Psoas muscle (tissue), 8 donors: ENCODE results near the gene ZBTB7C. TPM values are rescaled to one million over a fixed set of nuclear protein-coding genes. Genes with fewer than 3 reads are reported as not detected.

Experiments
- ATAC-seq, 4 donors: fragments of 200-7000 bp; cut with Tn5 transposase; one replicate each; pipeline ENCODE4 v1.9.1; 2020; ENCODE audit warnings: moderate library complexity in 3 of 4, mild to moderate bottlenecking in 2 of 4
- DNase-seq, 2 donors: peaks; one replicate each; pipeline ENCODE4 v3.0.0-alpha.2; 2020
- H3K27ac ChIP-seq: fragments of 200-600 bp; one replicate; pipeline ENCODE4 v1.8.0; 2022
- H3K27me3 ChIP-seq, 3 donors: fragments of 200-600 bp in 1 of 3; one replicate each; pipeline versions ENCODE4 v1.6.1 to v1.8.0; 2013 to 2022; ENCODE audit warnings: low read length in 2 of 3, mild to moderate bottlenecking in 2 of 3, moderate library complexity in 1 of 3; ENCODE audit not compliant: insufficient read depth in 3 of 3
- H3K36me3 ChIP-seq, 2 donors: fragments of 200-600 bp in 1 of 2; one replicate each; pipeline versions ENCODE4 v1.6.1 to v1.8.0; 2013 to 2022; ENCODE audit warnings: low read depth in 1 of 2, mild to moderate bottlenecking in 1 of 2, moderate library complexity in 1 of 2; ENCODE audit not compliant: insufficient read depth in 1 of 2
- H3K4me1 ChIP-seq: fragments of 200-600 bp; one replicate; pipeline ENCODE4 v1.8.0; 2022
- H3K4me3 ChIP-seq: fragments of 200-600 bp; one replicate; pipeline ENCODE4 v1.8.0; 2022; ENCODE audit warnings: mild to moderate bottlenecking
- H3K9me3 ChIP-seq: fragments of 200-600 bp; one replicate; pipeline ENCODE4 v1.8.0; 2022
- WGBS, 3 donors: extraction: QIAGEN DNeasy Blood & Tissue Kit; methylation state at CpG; one replicate each; pipeline versions ENCODE4 v1.1.6 to v1.1.7; 2013; 5-methylcytosine and 5-hydroxymethylcytosine counted together
- intact Hi-C, 2 donors: fragments of 100-400 bp; cut with DNase I; formaldehyde crosslinking; loops; one replicate each; pipeline versions ENCODE4 v1.11.0 to v1.14.2; 2022
- polyA plus RNA-seq, 3 donors: library from polyadenylated mRNA; stranded (reverse); fragments of 200-250 nt; gene quantifications; one replicate each; pipeline ENCODE4 v1.2.3, GENCODE V29; 2013
- total RNA-seq, 4 donors: library from RNA; stranded (reverse); fragmentation: NEBNext Ultra II Directional in 2 of 4; extraction: Animal tissue kit (Norgen Biotek cat#: 25700) in 2 of 4; gene quantifications; one replicate each; pipeline versions ENCODE4 v1.2.1 to v1.2.4, GENCODE V29; 2021 to 2023
- TF ChIP-seq, protein P1 (sequence below): fragments of 200-600 bp; IDR thresholded peaks from one replicate; pipeline ENCODE4 v1.8.0; 2022; ENCODE audit warnings: antibody characterized with exemption
- donor health status: healthy with polysubstance abuse.
- donor health status: DM: no; HTN: no; CAD: no; lungs with moderate emphysema.
- donor health status: Bipolar disorder and iron deficiency.
- donor health status: healthy.
- donor health status: DM: yes; HTN: yes; CAD: no.
- donor health status: DM: no; HTN: no; CAD: no.
- donor health status: DM: no; HTN: no; CAD: no.
- donor health status: DM: yes; HTN: yes; CAD: no.

Gene ZBTB7C
- total and polyA plus RNA-seq, 7 donors = 0.34 to 2.9 (median 0.78) TPM

DNA sequence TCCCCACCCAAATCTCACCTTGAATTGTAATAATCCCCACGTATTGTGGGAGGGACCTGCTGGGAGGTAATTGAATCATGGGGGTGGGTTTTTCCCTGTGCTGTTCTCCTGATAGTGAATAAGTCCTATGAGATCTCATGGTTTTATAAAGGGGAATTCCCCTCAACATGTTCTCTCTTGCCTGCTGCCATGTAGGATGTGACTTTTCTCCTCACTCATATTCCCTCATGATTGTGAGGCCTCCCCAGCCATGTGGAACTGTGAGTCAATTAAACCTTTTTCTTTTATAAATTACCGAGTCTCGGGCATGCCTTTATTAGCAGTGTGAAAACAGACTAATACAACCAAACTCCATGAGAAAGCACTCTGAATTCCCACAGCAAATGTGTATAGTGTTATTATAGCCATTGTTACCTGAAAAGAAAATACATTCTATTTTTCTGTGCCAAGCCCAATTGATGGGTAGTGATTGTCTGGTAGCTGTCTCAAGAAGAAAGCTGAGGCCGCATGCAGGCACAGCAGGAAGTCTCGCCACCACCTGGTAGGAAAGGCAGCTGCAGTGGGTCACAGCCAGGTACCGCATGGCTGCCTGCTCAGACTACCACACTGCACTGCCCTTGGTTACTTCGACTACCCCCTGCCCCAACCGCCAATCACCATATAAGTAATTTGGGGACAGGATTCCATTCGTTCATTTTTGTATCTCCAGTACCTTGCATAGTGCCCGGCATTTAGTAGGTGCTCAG lies 10.3 kb upstream of the ZBTB7C start:
- H3K4me1 ChIP-seq = no peaks in the 10 kb centered on the region
- ATAC-seq (no peak), DNase-seq (no peak)
- no peak overlapping the region for H3K27ac ChIP-seq
- no peaks in the 10 kb centered on the region for H3K9me3 ChIP-seq
- TF ChIP-seq, protein P1, sequence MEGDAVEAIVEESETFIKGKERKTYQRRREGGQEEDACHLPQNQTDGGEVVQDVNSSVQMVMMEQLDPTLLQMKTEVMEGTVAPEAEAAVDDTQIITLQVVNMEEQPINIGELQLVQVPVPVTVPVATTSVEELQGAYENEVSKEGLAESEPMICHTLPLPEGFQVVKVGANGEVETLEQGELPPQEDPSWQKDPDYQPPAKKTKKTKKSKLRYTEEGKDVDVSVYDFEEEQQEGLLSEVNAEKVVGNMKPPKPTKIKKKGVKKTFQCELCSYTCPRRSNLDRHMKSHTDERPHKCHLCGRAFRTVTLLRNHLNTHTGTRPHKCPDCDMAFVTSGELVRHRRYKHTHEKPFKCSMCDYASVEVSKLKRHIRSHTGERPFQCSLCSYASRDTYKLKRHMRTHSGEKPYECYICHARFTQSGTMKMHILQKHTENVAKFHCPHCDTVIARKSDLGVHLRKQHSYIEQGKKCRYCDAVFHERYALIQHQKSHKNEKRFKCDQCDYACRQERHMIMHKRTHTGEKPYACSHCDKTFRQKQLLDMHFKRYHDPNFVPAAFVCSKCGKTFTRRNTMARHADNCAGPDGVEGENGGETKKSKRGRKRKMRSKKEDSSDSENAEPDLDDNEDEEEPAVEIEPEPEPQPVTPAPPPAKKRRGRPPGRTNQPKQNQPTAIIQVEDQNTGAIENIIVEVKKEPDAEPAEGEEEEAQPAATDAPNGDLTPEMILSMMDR = no peak
- intact Hi-C loops = no loop called here
- 89 to 93% (median 90%) methylated on average over 10 of the region's 10 CpGs for WGBS, 3 donors
- no peaks in the 10 kb centered on the region for H3K27me3 ChIP-seq
- H3K36me3 ChIP-seq = no peaks in the 10 kb centered on the region
- no peak overlapping the region for H3K4me3 ChIP-seq

DNA sequence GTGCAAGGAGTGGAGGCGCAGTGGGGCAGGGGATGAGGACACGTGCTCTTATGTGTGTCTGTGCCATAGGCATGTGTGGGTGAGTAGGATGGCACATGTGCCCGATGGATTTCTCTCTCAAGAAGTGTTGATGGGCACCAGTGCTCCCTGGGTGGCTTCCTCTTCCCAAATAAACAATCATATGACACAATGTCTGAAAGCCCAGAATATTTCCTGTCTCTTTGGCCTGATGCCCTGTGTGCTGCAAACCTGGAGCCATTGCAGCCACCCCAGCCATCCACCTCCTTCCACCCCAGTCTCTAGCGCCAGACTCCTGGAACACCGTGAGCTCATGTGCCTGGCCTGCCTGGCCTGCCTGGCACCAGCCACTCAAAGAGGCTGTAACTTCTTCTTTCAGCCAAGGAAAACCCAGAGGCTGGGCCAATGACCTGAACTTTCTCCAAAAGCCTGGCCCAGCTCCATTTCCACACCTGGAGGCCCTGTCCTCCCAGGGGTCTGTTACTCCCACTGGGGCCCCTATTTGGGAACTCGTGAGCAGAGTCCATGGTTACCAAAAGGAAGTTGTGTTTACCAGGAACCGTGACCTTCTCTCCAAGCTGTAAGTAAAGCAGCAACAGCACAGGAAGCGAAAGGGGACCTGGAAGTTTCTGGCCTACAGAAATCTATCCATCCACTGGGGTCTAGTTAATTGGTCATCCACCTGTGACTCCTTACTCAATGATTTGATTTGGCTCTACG lies 9.5 kb upstream of the ZBTB7C start:
- no peaks in the 10 kb centered on the region for H3K36me3 ChIP-seq
- ATAC-seq = no peak
- no peaks in the 10 kb centered on the region for H3K9me3 ChIP-seq
- 55 to 65% (median 65%) methylated on average over 9 of the region's 9 CpGs for WGBS, 3 donors
- intact Hi-C loops = no loop called here
- peaks cover 0 to 5% (median 0%) of the 10 kb centered on the region in 3 donors for H3K27me3 ChIP-seq
- H3K27ac ChIP-seq = no peak overlapping the region
- DNase-seq = no peak
- TF ChIP-seq, protein P1 = no peak
- no peaks in the 10 kb centered on the region for H3K4me1 ChIP-seq
- no peak overlapping the region for H3K4me3 ChIP-seq

DNA sequence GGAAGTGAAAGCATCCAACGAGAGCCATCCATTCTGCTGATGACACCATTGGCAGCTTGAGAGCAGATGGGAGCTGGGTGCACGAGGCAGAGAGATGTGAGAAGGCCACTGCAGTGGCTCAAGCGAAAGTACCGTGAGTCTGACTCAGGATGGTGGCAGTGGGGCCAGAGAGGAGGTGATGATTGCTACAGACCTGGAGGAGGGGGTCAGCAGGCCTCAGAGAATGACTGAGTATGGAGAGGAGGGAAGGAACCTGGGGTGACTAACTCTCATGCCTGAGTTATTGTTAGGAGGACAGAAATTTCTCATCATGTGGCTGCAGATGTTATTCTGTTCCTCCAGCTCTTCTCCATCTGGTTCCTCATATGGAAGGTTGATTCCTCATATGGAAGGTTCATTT lies 8.8 kb upstream of the ZBTB7C start:
- H3K27ac ChIP-seq = no peak overlapping the region
- H3K36me3 ChIP-seq = no peaks in the 10 kb centered on the region
- TF ChIP-seq, protein P1 = no peak
- ATAC-seq (no peak), DNase-seq (no peak)
- no peak overlapping the region for H3K4me3 ChIP-seq
- peaks cover 0 to 5% (median 0%) of the 10 kb centered on the region in 3 donors for H3K27me3 ChIP-seq
- WGBS, 3 donors = 77 to 87% (median 82%) methylated on average over 4 of the region's 4 CpGs
- intact Hi-C loops = no loop called here
- H3K4me1 ChIP-seq = no peaks in the 10 kb centered on the region
- H3K9me3 ChIP-seq = no peaks in the 10 kb centered on the region

DNA sequence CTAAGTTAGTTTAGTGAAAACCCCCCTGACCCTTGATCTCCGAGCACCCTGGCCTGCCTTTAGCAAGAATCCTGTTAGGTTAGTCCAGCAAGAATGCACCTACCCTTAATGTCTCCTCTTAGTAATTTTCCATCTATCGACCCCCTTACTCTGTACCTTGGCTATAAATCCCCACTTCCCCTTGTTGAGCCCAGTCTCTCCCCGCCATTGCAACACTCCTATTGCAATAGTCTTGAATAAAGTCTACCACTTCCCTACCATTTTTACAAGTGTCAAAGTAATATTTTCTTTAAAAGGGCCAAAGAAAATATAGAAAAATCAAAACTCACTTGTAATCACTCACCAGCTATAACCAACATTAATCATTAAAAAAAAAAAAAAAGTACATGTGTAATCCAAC lies 4.2 kb upstream of the ZBTB7C start:
- Histone ChIP-seq H3K9me3 (no peaks in the 10 kb centered on the region), H3K4me3 (no peak overlapping the region), H3K36me3 (no peaks in the 10 kb centered on the region), H3K27me3 (peaks cover 0 to 17% (median 0%) of the 10 kb centered on the region in 3 donors), H3K27ac (no peak overlapping the region), H3K4me1 (peaks cover 4% of the 10 kb centered on the region)
- TF ChIP-seq, protein P1 = no peak
- intact Hi-C loops = loop anchor here in 1 of 2 donors (5.0 kb wide), 1 partner anchor 121 kb away; no protein-coding TSS in a partner anchor
- whole genome bisulfite sequencing, 3 donors = 93 to 95% (median 95%) methylated on average over 3 of the region's 3 CpGs
- ATAC-seq (no peak), DNase-seq (no peak)
